Urothelium cell line (cell line): ENCODE data around the gene EFCAB8.
"Not testable (repeated sequence)": the region's sequence is repeated elsewhere in the genome, so short reads cannot be mapped to it uniquely, and the experiment has no call there.

Source experiments
- DNase-seq: peaks from one replicate; pipeline ENCODE4 v3.0.0; 2011; ENCODE audit warnings: low spot score, mixed read lengths
- FAIRE-seq: peaks from 2 replicates; lab custom pipeline; 2011; peaks lifted over from hg19 to GRCh38; lab: Jason Lieb, UNC

EFCAB8 gene

GRCh38 chr20:32943490-32944052, 84.8 kb downstream of the EFCAB8 start:
- DNase-seq (no peak), FAIRE-seq (no peak)

- no peak for FAIRE-seq
Observed at GRCh38 chr20:32945710-32946221, 87.0 kb downstream of the EFCAB8 start.

GRCh38 chr20:32946629-32947028, 87.9 kb downstream of the EFCAB8 start:
- FAIRE-seq: no peak

More at GRCh38 chr20:32945710-32946221, 87.0 kb downstream of the EFCAB8 start:
- peak; percentile 54 for DNase-seq

GRCh38 chr20:32950539-32950938, 91.8 kb downstream of the EFCAB8 start:
- DNase-seq, FAIRE-seq: not testable (repeated sequence)

More at GRCh38 chr20:32946629-32947028, 87.9 kb downstream of the EFCAB8 start:
- no peak for DNase-seq

- DNase-seq (no peak), FAIRE-seq (no peak)
Observed at GRCh38 chr20:32957459-32957858, 98.7 kb downstream of the EFCAB8 start.

GRCh38 chr20:32958574-32958973, 99.9 kb downstream of the EFCAB8 start:
- no peak for FAIRE-seq
- no peak for DNase-seq

GRCh38 chr20:32959351-32960221, 100.9 kb downstream of the EFCAB8 start:
- no peak for FAIRE-seq
- DNase-seq: no peak

GRCh38 chr20:32960222-32960518, 101.4 kb downstream of the EFCAB8 start:
- no peak for FAIRE-seq
- DNase-seq: no peak

- FAIRE-seq (no peak), DNase-seq (peak; percentile 1)
Observed at GRCh38 chr20:32960849-32961731, 102.4 kb downstream of the EFCAB8 start.

- FAIRE-seq (no peak), DNase-seq (no peak)
Observed at GRCh38 chr20:32962053-32962452, 103.3 kb downstream of the EFCAB8 start.

GRCh38 chr20:32962646-32963045, 103.9 kb downstream of the EFCAB8 start:
- FAIRE-seq: not testable (repeated sequence)

GRCh38 chr20:32963176-32963575, 104.5 kb downstream of the EFCAB8 start:
- peak; percentile 1 for DNase-seq

More at GRCh38 chr20:32962646-32963045, 103.9 kb downstream of the EFCAB8 start:
- not testable (repeated sequence) for DNase-seq

GRCh38 chr20:32964575-32964974, 105.9 kb downstream of the EFCAB8 start:
- no peak for FAIRE-seq
- DNase-seq: no peak

More at GRCh38 chr20:32963176-32963575, 104.5 kb downstream of the EFCAB8 start:
- no peak for FAIRE-seq

- FAIRE-seq (no peak), DNase-seq (no peak)
Observed at GRCh38 chr20:32965115-32965514, 106.4 kb downstream of the EFCAB8 start.

GRCh38 chr20:32965581-32966373, 107.1 kb downstream of the EFCAB8 start:
- DNase-seq: no peak
- FAIRE-seq: peak; percentile 27

GRCh38 chr20:32966382-32966781, 107.7 kb downstream of the EFCAB8 start:
- no peak for FAIRE-seq
- DNase-seq: no peak

GRCh38 chr20:32966881-32967781, 108.4 kb downstream of the EFCAB8 start:
- DNase-seq (no peak), FAIRE-seq (no peak)

GRCh38 chr20:32967961-32968457, 109.3 kb downstream of the EFCAB8 start:
- no peak for FAIRE-seq
- no peak for DNase-seq
